Upper lobe of left lung (tissue), 4 donors: ENCODE data around the gene RNF114.
A peak's percentile ranks its signal among the peaks of the same experiment; 100 is the strongest.

Experiments
- EP300 ChIP-seq, 4 donors: sonication (generic); formaldehyde crosslinking; IDR thresholded peaks; one replicate each; pipeline ENCODE4 v1.5.1; 2017; ENCODE audit warnings: antibody characterized with exemption in 4 of 4, control low read depth in 2 of 4
- POLR2AphosphoS5 ChIP-seq, 2 donors: sonication (generic); formaldehyde crosslinking; IDR thresholded peaks; one replicate each; pipeline ENCODE4 v1.5.1; 2017; ENCODE audit warnings: antibody characterized with exemption in 2 of 2
- TF ChIP-seq, protein P1 (sequence below), 6 experiments: fragments of 450-650 bp in 4 of 6; fragments of 200-600 bp in 2 of 6; sonication (generic) in 2 of 6; IDR thresholded peaks; one replicate each; pipeline ENCODE4 v1.5.1; 2016 to 2019; ENCODE audit warnings: antibody characterized with exemption in 6 of 6

DNA sequence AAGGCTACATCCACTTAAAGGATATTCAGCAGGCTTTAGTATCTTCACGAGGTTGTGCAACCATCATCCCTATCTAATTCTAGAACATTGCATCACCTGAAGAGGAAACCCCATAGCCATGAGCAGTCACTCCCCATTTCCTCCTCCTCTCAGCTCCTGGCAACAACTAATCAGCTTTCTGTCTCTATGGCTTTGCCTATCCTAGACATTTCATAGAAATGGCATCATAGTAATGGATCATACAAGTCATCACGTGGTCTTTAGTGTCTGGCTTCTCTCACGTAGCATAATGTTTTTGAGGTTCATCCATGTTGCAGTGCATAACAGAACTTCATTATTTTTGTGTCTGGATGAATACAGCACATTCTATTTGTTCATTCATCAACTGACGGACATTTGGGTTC lies 67.1 kb downstream of the RNF114 start:
- TF ChIP-seq, protein P1, sequence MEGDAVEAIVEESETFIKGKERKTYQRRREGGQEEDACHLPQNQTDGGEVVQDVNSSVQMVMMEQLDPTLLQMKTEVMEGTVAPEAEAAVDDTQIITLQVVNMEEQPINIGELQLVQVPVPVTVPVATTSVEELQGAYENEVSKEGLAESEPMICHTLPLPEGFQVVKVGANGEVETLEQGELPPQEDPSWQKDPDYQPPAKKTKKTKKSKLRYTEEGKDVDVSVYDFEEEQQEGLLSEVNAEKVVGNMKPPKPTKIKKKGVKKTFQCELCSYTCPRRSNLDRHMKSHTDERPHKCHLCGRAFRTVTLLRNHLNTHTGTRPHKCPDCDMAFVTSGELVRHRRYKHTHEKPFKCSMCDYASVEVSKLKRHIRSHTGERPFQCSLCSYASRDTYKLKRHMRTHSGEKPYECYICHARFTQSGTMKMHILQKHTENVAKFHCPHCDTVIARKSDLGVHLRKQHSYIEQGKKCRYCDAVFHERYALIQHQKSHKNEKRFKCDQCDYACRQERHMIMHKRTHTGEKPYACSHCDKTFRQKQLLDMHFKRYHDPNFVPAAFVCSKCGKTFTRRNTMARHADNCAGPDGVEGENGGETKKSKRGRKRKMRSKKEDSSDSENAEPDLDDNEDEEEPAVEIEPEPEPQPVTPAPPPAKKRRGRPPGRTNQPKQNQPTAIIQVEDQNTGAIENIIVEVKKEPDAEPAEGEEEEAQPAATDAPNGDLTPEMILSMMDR (IDR thresholded peaks at IDR 0.05), result no peak
- peak in 1 of 2 donors; percentile 66 for TF ChIP-seq POLR2AphosphoS5 (IDR thresholded peaks at IDR 0.05)
- peak in 1 of 4 donors; percentile 38 for TF ChIP-seq EP300 (IDR thresholded peaks at IDR 0.05)
